Urinary bladder (tissue), 4 donors: Measurements from ENCODE around the gene SPRY1. TPM values are rescaled to one million over a fixed set of nuclear protein-coding genes. Genes with fewer than 3 reads are reported as not detected.

Experiments used
- DNase-seq: peaks from one replicate; pipeline ENCODE4 v3.0.0-alpha.2; 2015; ENCODE audit errors: extremely low spot score
- H3K27ac ChIP-seq: one replicate; pipeline ENCODE4 v1.5.1; 2013; ENCODE audit warnings: low read depth, mild to moderate bottlenecking, moderate library complexity
- H3K36me3 ChIP-seq: one replicate; pipeline ENCODE4 v1.6.1; 2013; ENCODE audit warnings: mild to moderate bottlenecking, moderate library complexity; ENCODE audit not compliant: insufficient read depth
- H3K4me1 ChIP-seq: one replicate; pipeline ENCODE4 v1.6.1; 2013; ENCODE audit warnings: mild to moderate bottlenecking, moderate library complexity; ENCODE audit not compliant: insufficient read depth
- H3K4me3 ChIP-seq: one replicate; pipeline ENCODE4 v1.5.1; 2013; ENCODE audit warnings: low read depth, low read length
- WGBS: extraction: QIAGEN DNeasy Blood & Tissue Kit; methylation state at CpG from one replicate; pipeline ENCODE4 v1.1.7; 2013; 5-methylcytosine and 5-hydroxymethylcytosine counted together
- polyA plus RNA-seq: library from polyadenylated mRNA; stranded (reverse); fragments of 200-250 nt; gene quantifications from one replicate; pipeline ENCODE4 v1.2.3, GENCODE V29; 2013
- total RNA-seq: library from RNA; depleted of rRNA; stranded (reverse); fragments of >200 nt; gene quantifications from one replicate; pipeline ENCODE4 v1.2.3, GENCODE V29; 2014
- donor health status: healthy with polysubstance abuse.
- donor health status: healthy.

Gene SPRY1
- total and polyA plus RNA-seq, 2 donors: 72.0 to 112 TPM

GRCh38 chr4:123423819-123424218, 27.2 kb downstream of the SPRY1 start:
- no peak for DNase-seq
- Histone ChIP-seq H3K4me3 (no peak overlapping the region), H3K36me3 (no peaks in the 10 kb centered on the region), H3K4me1 (no peaks in the 10 kb centered on the region), H3K27ac (no peak overlapping the region)
- 92% methylated on average over 5 of the region's 5 CpGs for WGBS

- 98% methylated on average over 3 of the region's 3 CpGs for WGBS
Observed at GRCh38 chr4:123427951-123428350, 31.4 kb downstream of the SPRY1 start.

GRCh38 chr4:123430031-123430430, 33.4 kb downstream of the SPRY1 start:
- no peak for DNase-seq
- Histone ChIP-seq H3K27ac (no peak overlapping the region), H3K36me3 (no peaks in the 10 kb centered on the region), H3K4me1 (no peaks in the 10 kb centered on the region), H3K4me3 (no peak overlapping the region)
- WGBS: 94% methylated on average over 3 of the region's 3 CpGs

More at GRCh38 chr4:123427951-123428350, 31.4 kb downstream of the SPRY1 start:
- H3K27ac ChIP-seq: no peak overlapping the region
- no peaks in the 10 kb centered on the region for H3K4me1 ChIP-seq
- no peak overlapping the region for H3K4me3 ChIP-seq
- no peak for DNase-seq
- no peaks in the 10 kb centered on the region for H3K36me3 ChIP-seq

- no peak overlapping the region for H3K4me3 ChIP-seq
- H3K4me1 ChIP-seq: no peaks in the 10 kb centered on the region
- no peaks in the 10 kb centered on the region for H3K36me3 ChIP-seq
- H3K27ac ChIP-seq: no peak overlapping the region
- WGBS: 93% methylated on average over 2 of the region's 2 CpGs
- DNase-seq: no peak
Observed at GRCh38 chr4:123430501-123430900, 33.9 kb downstream of the SPRY1 start.

GRCh38 chr4:123433573-123433972, 37.0 kb downstream of the SPRY1 start:
- no peak for DNase-seq
- no peak overlapping the region for H3K4me3 ChIP-seq
- no peaks in the 10 kb centered on the region for H3K4me1 ChIP-seq
- no peak overlapping the region for H3K27ac ChIP-seq
- no peaks in the 10 kb centered on the region for H3K36me3 ChIP-seq
- 92% methylated on average over 7 of the region's 7 CpGs for WGBS

GRCh38 chr4:123433976-123434375, 37.4 kb downstream of the SPRY1 start:
- DNase-seq: no peak
- 98% methylated on average over 9 of the region's 9 CpGs for WGBS
- Histone ChIP-seq H3K4me1 (no peaks in the 10 kb centered on the region), H3K36me3 (no peaks in the 10 kb centered on the region), H3K27ac (no peak overlapping the region), H3K4me3 (no peak overlapping the region)

GRCh38 chr4:123435246-123436113, 38.9 kb downstream of the SPRY1 start:
- Histone ChIP-seq H3K36me3 (no peaks in the 10 kb centered on the region), H3K4me3 (no peak overlapping the region), H3K27ac (no peak overlapping the region), H3K4me1 (no peaks in the 10 kb centered on the region)
- 97% methylated on average over 43 of the region's 43 CpGs for WGBS
- DNase-seq: no peak

GRCh38 chr4:123438031-123438430, 41.4 kb downstream of the SPRY1 start:
- H3K36me3 ChIP-seq: no peaks in the 10 kb centered on the region
- 59% methylated on average over 3 of the region's 3 CpGs for WGBS
- no peak overlapping the region for H3K27ac ChIP-seq
- no peak for DNase-seq
- no peak overlapping the region for H3K4me3 ChIP-seq
- no peaks in the 10 kb centered on the region for H3K4me1 ChIP-seq

GRCh38 chr4:123443401-123444289, 47.0 kb downstream of the SPRY1 start:
- DNase-seq: no peak
- no peak overlapping the region for H3K27ac ChIP-seq
- no peaks in the 10 kb centered on the region for H3K36me3 ChIP-seq
- no peak overlapping the region for H3K4me3 ChIP-seq
- WGBS: 39% methylated on average over 5 of the region's 5 CpGs
- no peaks in the 10 kb centered on the region for H3K4me1 ChIP-seq

GRCh38 chr4:123444290-123444731, 47.7 kb downstream of the SPRY1 start:
- H3K27ac ChIP-seq: no peak overlapping the region
- no peaks in the 10 kb centered on the region for H3K36me3 ChIP-seq
- no peaks in the 10 kb centered on the region for H3K4me1 ChIP-seq
- WGBS: 23% methylated on average over 10 of the region's 10 CpGs
- no peak overlapping the region for H3K4me3 ChIP-seq
- peak; percentile 42 for DNase-seq

GRCh38 chr4:123446865-123447474, 50.4 kb downstream of the SPRY1 start:
- 67% methylated on average over 6 of the region's 6 CpGs for WGBS

GRCh38 chr4:123449362-123449761, 52.8 kb downstream of the SPRY1 start:
- no peak for DNase-seq
- H3K4me3 ChIP-seq: no peak overlapping the region
- WGBS: 81% methylated on average over 5 of the region's 5 CpGs
- peaks cover 1% of the 10 kb centered on the region for H3K4me1 ChIP-seq
- H3K36me3 ChIP-seq: no peaks in the 10 kb centered on the region
- no peak overlapping the region for H3K27ac ChIP-seq

More at GRCh38 chr4:123446865-123447474, 50.4 kb downstream of the SPRY1 start:
- H3K4me3 ChIP-seq: no peak overlapping the region
- DNase-seq: no peak
- H3K4me1 ChIP-seq: no peaks in the 10 kb centered on the region
- no peak overlapping the region for H3K27ac ChIP-seq
- H3K36me3 ChIP-seq: no peaks in the 10 kb centered on the region

- DNase-seq: no peak
- H3K4me3 ChIP-seq: no peak overlapping the region
- H3K36me3 ChIP-seq: no peaks in the 10 kb centered on the region
- 45% methylated on average over 1 of the region's 1 CpG for WGBS
- H3K4me1 ChIP-seq: peaks cover 1% of the 10 kb centered on the region
- no peak overlapping the region for H3K27ac ChIP-seq
Observed at GRCh38 chr4:123449780-123450179, 53.2 kb downstream of the SPRY1 start.
